ENCODE measurements around the gene ACTN4.

The ACTN4 gene

GRCh38 chr19:38695317-38695683 lies 47.9 kb downstream of the ACTN4 start:
- peaks cover 1% of the 10 kb centered on the region for H3K36me3 ChIP-seq (ENCODE audit: control insufficient read depth, low read depth, low read length)
- H3K9ac ChIP-seq (ENCODE audit: low read length), result no peak overlapping the region
- peaks cover 27% of the 10 kb centered on the region for H3K4me1 ChIP-seq (ENCODE audit: control insufficient read depth, low read depth, low read length)

GRCh38 chr19:38695832-38696728 lies 48.6 kb downstream of the ACTN4 start:
- Histone ChIP-seq H3K27ac (ENCODE audit: low read length) (no peak overlapping the region), H3K27me3 (ENCODE audit: control insufficient read depth, insufficient read depth, low read length) (no peaks in the 10 kb centered on the region), H3K4me3 (ENCODE audit: low read length) (no peak overlapping the region), H3K4me1 (ENCODE audit: control insufficient read depth, low read depth, low read length) (peaks cover 27% of the 10 kb centered on the region), H3K9ac (ENCODE audit: low read length) (no peak overlapping the region), H3K9me3 (ENCODE audit: control insufficient read depth, low read depth, low read length) (no peaks in the 10 kb centered on the region), H3K36me3 (ENCODE audit: control insufficient read depth, low read depth, low read length) (peaks cover 9% of the 10 kb centered on the region)

More at GRCh38 chr19:38695317-38695683, 47.9 kb downstream of the ACTN4 start:
- H3K4me3 ChIP-seq (ENCODE audit: low read length), result no peak overlapping the region
- H3K9me3 ChIP-seq (ENCODE audit: control insufficient read depth, low read depth, low read length), result no peaks in the 10 kb centered on the region
- H3K27ac ChIP-seq (ENCODE audit: low read length), result no peak overlapping the region
- H3K27me3 ChIP-seq (ENCODE audit: control insufficient read depth, insufficient read depth, low read length), result no peaks in the 10 kb centered on the region

DNA sequence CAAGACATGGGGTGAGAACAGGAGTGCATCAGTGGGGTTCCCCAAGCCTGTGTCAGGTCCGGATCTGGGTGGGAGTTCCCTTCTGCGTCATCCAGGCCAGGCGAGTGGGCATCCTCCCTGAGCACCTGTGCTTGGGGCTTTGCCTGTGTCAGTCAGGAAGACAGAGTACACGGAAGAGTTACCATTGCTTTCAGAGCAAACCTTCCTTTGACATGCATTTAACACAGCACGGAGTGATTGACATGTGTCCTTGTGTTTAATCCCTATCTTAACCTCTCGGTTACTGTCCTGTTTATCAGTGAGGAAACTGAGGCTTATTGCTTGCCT lies 49.2 kb downstream of the ACTN4 start:
- Histone ChIP-seq H3K27ac (ENCODE audit: low read length) (no peak overlapping the region), H3K4me3 (ENCODE audit: low read length) (no peak overlapping the region), H3K9ac (ENCODE audit: low read length) (no peak overlapping the region), H3K27me3 (ENCODE audit: control insufficient read depth, insufficient read depth, low read length) (no peaks in the 10 kb centered on the region), H3K36me3 (ENCODE audit: control insufficient read depth, low read depth, low read length) (peaks cover 15% of the 10 kb centered on the region), H3K9me3 (ENCODE audit: control insufficient read depth, low read depth, low read length) (no peaks in the 10 kb centered on the region), H3K4me1 (ENCODE audit: control insufficient read depth, low read depth, low read length) (peaks cover 27% of the 10 kb centered on the region)

DNA sequence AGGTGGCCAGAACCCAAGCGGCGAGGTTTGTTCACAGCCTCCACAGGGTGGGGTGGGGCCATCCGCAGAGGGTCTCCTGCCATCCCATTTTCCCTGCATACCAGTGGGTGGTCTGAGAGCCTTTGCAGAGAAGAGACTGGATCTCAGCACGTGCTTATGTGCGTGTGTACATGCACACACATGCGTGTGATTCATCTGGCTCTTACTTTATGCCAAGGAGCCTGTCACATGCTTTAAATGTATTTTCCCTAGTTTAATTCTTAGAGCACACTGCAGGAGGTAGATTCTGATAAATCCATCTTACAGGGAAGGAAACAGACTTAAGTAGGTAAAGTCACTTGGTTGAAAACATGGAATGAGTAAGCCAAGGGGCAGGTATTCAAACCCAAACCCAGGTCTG lies 49.7 kb downstream of the ACTN4 start:
- H3K36me3 ChIP-seq (ENCODE audit: control insufficient read depth, low read depth, low read length), result peaks cover 20% of the 10 kb centered on the region
- H3K4me3 ChIP-seq (ENCODE audit: low read length), result no peak overlapping the region
- H3K4me1 ChIP-seq (ENCODE audit: control insufficient read depth, low read depth, low read length), result peaks cover 27% of the 10 kb centered on the region
- H3K9me3 ChIP-seq (ENCODE audit: control insufficient read depth, low read depth, low read length), result no peaks in the 10 kb centered on the region
- no peak overlapping the region for H3K27ac ChIP-seq (ENCODE audit: low read length)
- H3K27me3 ChIP-seq (ENCODE audit: control insufficient read depth, insufficient read depth, low read length), result no peaks in the 10 kb centered on the region
- no peak overlapping the region for H3K9ac ChIP-seq (ENCODE audit: low read length)

GRCh38 chr19:38697641-38698071 lies 50.2 kb downstream of the ACTN4 start:
- Histone ChIP-seq H3K4me3 (ENCODE audit: low read length) (no peak overlapping the region), H3K9ac (ENCODE audit: low read length) (no peak overlapping the region), H3K27me3 (ENCODE audit: control insufficient read depth, insufficient read depth, low read length) (no peaks in the 10 kb centered on the region), H3K9me3 (ENCODE audit: control insufficient read depth, low read depth, low read length) (no peaks in the 10 kb centered on the region), H3K36me3 (ENCODE audit: control insufficient read depth, low read depth, low read length) (peaks cover 23% of the 10 kb centered on the region), H3K27ac (ENCODE audit: low read length) (no peak overlapping the region), H3K4me1 (ENCODE audit: control insufficient read depth, low read depth, low read length) (peaks cover 24% of the 10 kb centered on the region)

DNA sequence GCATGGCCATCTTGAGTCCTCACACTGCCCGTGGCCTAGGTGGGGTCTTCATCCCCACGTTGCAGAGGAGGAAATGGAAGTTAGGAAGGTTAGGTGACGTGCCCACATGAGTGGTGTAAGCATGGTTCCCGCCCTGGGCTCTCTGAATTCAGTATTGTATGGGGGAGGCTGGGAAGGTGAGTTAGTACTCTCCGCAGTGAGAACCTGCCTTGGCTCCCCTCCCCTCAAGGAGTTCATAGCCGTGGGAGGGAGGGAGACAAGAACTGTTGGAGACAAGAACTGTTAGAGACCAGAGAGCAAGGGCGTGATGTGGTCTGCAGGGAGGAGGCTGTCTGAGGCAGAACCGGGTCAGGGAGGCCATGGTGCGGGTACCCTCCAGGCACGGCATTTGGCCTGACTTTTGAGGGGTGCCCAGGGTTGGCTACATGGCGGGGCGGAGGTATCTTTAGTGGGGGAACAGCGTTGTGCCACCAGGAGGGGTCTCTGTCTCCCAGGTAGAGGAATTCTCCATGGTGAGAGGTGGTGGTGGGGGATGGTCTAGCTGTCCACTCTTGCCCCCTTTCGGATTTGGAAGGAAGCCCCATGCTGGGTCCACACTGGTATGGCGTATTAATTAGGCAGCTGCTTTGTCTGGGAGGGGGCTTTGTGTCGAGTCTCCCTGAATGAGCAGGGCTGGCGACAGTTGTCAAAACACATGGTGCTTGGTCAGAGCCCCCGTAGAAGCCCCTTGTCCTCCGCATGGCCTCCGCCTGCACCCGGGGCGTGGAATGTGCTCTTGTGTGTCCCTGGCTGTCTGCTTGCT lies 51.0 kb downstream of the ACTN4 start:
- Histone ChIP-seq H3K4me1 (ENCODE audit: control insufficient read depth, low read depth, low read length) (peaks cover 16% of the 10 kb centered on the region), H3K27me3 (ENCODE audit: control insufficient read depth, insufficient read depth, low read length) (no peaks in the 10 kb centered on the region), H3K9me3 (ENCODE audit: control insufficient read depth, low read depth, low read length) (no peaks in the 10 kb centered on the region), H3K27ac (ENCODE audit: low read length) (no peak overlapping the region), H3K9ac (ENCODE audit: low read length) (no peak overlapping the region), H3K4me3 (ENCODE audit: low read length) (no peak overlapping the region), H3K36me3 (ENCODE audit: control insufficient read depth, low read depth, low read length) (peaks cover 26% of the 10 kb centered on the region)

DNA sequence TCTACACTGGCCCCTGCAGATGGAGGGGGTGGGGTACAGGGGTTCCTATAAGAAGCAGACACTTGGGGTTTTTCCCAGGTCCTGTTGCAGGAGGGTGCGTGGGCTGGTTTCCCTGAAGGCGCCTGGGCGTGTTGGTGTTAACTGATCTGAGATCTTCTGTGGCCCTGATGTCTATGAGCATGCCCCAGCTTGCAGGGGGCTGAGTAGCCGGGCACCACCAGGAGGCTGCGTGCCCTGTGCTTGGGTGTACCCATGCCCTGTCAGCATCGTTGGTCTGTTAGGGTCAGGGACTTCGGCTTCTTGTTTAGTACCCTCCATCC lies 51.5 kb downstream of the ACTN4 start:
- H3K27ac ChIP-seq (ENCODE audit: low read length), result no peak overlapping the region
- no peaks in the 10 kb centered on the region for H3K27me3 ChIP-seq (ENCODE audit: control insufficient read depth, insufficient read depth, low read length)
- no peak overlapping the region for H3K9ac ChIP-seq (ENCODE audit: low read length)
- H3K4me1 ChIP-seq (ENCODE audit: control insufficient read depth, low read depth, low read length), result peaks cover 10% of the 10 kb centered on the region
- peaks cover 29% of the 10 kb centered on the region for H3K36me3 ChIP-seq (ENCODE audit: control insufficient read depth, low read depth, low read length)
- H3K4me3 ChIP-seq (ENCODE audit: low read length), result no peak overlapping the region
- no peaks in the 10 kb centered on the region for H3K9me3 ChIP-seq (ENCODE audit: control insufficient read depth, low read depth, low read length)

DNA sequence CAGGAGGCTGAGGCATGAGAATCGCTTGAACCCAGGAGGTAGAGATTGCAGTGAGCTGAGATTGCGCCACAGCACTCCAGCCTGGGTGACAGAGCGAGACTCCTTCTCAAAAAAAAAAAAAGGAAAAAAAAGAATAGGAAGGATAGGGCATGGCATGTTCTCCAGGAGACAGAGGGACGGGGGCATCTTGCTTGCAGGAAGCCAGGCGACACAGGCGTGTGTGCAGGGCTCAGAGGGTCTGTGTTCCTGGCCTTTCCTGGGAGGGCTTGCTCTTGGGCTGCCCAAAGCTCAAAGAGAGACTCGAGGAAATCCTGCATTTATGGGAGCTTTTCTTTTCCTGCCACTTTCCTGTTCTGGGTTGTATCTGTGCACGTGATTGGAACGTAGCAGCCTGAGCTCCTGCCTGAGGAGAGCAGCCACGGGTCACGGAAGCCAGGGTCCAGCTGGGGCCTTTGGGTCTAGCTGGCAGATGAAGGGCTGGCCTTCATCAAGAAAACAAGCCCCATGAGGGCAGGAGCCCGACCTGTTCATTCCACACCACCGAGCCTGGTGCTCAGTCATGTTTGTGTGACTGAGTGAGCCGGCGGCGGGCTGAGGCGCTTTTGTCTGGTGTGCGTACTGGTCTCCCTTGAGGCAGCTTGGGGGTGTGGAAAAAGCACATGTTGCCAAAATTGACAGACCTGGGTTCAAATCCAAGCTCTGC lies 52.3 kb downstream of the ACTN4 start:
- Histone ChIP-seq H3K27me3 (ENCODE audit: control insufficient read depth, insufficient read depth, low read length) (no peaks in the 10 kb centered on the region), H3K9ac (ENCODE audit: low read length) (no peak overlapping the region), H3K27ac (ENCODE audit: low read length) (no peak overlapping the region), H3K4me3 (ENCODE audit: low read length) (no peak overlapping the region), H3K36me3 (ENCODE audit: control insufficient read depth, low read depth, low read length) (peaks cover 35% of the 10 kb centered on the region), H3K4me1 (ENCODE audit: control insufficient read depth, low read depth, low read length) (peaks cover 10% of the 10 kb centered on the region), H3K9me3 (ENCODE audit: control insufficient read depth, low read depth, low read length) (no peaks in the 10 kb centered on the region)

DNA sequence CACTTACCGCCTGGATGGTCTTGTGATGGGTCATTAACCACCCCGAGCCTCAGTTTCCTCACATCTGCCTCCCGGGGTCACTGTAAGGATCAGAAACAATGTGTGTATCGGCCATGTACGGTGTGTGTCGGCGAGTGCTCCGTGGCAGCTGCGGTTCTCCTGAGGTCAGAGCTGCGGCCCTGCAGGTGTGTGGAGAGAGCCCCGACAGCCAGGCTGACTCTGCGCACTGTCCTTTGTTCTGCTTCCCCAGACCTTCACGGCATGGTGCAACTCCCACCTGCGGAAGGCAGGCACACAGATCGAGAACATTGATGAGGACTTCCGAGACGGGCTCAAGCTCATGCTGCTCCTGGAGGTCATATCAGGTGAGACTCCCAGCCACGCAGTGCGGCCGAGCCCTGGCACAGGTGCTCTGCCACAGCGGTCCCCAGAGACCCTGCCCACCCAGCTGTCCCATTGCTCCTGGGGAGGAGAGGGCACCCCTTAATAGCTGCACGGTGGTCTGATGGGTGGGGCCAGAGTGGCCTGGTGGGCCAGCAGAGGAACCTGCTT lies 53.0 kb downstream of the ACTN4 start:
- Histone ChIP-seq H3K27ac (ENCODE audit: low read length) (no peak overlapping the region), H3K27me3 (ENCODE audit: control insufficient read depth, insufficient read depth, low read length) (no peaks in the 10 kb centered on the region), H3K9me3 (ENCODE audit: control insufficient read depth, low read depth, low read length) (no peaks in the 10 kb centered on the region), H3K4me1 (ENCODE audit: control insufficient read depth, low read depth, low read length) (peaks cover 10% of the 10 kb centered on the region), H3K4me3 (ENCODE audit: low read length) (no peak overlapping the region), H3K36me3 (ENCODE audit: control insufficient read depth, low read depth, low read length) (peaks cover 41% of the 10 kb centered on the region), H3K9ac (ENCODE audit: low read length) (no peak overlapping the region)

DNA sequence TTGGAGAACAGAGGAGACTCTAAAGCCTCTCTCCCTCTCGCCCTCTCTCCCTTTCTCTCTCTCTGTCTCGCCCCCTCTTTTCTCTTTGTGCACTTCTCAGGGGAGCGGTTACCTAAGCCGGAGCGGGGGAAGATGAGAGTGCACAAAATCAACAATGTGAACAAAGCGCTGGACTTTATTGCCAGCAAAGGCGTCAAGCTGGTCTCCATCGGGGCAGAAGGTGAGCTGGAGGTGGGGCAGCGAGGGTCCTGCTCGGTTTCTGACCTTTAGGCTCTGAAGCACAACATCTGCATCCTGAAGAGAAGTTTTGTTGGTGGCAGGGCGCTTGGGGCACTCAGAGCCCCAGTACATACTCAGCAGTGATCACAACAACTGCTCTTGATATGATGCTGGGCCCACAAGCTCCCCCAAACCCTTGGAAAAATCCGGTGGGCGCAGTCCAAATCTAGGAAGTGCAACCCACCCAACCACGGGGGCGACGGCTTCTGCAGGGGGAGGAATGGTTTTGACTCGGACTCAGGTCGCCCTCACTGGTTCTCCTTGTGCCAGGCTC lies 53.5 kb downstream of the ACTN4 start:
- Histone ChIP-seq H3K27ac (ENCODE audit: low read length) (no peak overlapping the region), H3K9ac (ENCODE audit: low read length) (no peak overlapping the region), H3K4me1 (ENCODE audit: control insufficient read depth, low read depth, low read length) (peaks cover 10% of the 10 kb centered on the region), H3K9me3 (ENCODE audit: control insufficient read depth, low read depth, low read length) (no peaks in the 10 kb centered on the region), H3K4me3 (ENCODE audit: low read length) (no peak overlapping the region), H3K27me3 (ENCODE audit: control insufficient read depth, insufficient read depth, low read length) (no peaks in the 10 kb centered on the region), H3K36me3 (ENCODE audit: control insufficient read depth, low read depth, low read length) (peaks cover 47% of the 10 kb centered on the region)

- no peak overlapping the region for H3K27ac ChIP-seq (ENCODE audit: low read length)
- H3K9ac ChIP-seq (ENCODE audit: low read length), result no peak overlapping the region
- no peaks in the 10 kb centered on the region for H3K9me3 ChIP-seq (ENCODE audit: control insufficient read depth, low read depth, low read length)
- H3K27me3 ChIP-seq (ENCODE audit: control insufficient read depth, insufficient read depth, low read length), result no peaks in the 10 kb centered on the region
- H3K36me3 ChIP-seq (ENCODE audit: control insufficient read depth, low read depth, low read length), result peaks cover 53% of the 10 kb centered on the region
- peaks cover 10% of the 10 kb centered on the region for H3K4me1 ChIP-seq (ENCODE audit: control insufficient read depth, low read depth, low read length)
- no peak overlapping the region for H3K4me3 ChIP-seq (ENCODE audit: low read length)
Measured at GRCh38 chr19:38701455-38702063, 54.1 kb downstream of the ACTN4 start.

Data from iPS-18a (cell line).